Measurements from ENCODE around the gene SPG7.

Gene SPG7

DNA sequence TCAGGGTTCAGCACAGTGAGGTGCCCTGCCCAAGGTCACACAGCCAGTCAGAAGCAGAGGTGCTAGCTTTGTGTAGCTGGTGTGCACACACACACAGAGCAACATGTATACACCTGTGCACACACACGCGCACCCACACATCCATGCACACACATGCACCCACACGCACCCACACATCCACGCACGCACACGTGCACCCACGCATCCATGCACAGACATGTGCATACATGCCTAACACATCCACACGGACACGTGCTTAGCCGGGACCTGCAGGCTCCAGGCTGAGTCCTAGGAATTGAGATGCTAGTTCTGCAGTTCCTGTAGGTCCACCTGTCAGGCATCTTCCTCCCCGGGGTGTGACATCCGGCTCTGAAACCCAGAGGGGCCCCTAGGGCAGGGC lies 92.2 kb downstream of the SPG7 start:
- Histone ChIP-seq H3K27ac (replicated peaks; ENCODE audit: low read length) (no peak overlapping the region), H3K4me2 (ENCODE audit: insufficient read depth, low read length, poor library complexity, severe bottlenecking) (no peak overlapping the region), H3K18ac (ENCODE audit: low read length) (peak overlapping the region; percentile 77), H2BK12ac (ENCODE audit: low read length) (peak overlapping the region; percentile 86), H3K36me3 (replicated peaks in 1 of 2; ENCODE audit: control insufficient read depth in 2 of 2, insufficient read depth in 2 of 2, low read length in 2 of 2) (no peaks in the 10 kb centered on the region), H2BK15ac (ENCODE audit: low read length) (peak overlapping the region; percentile 59), H3K9me3 (replicated peaks in 1 of 2; ENCODE audit: control insufficient read depth in 2 of 2, insufficient read depth in 1 of 2, low read depth in 1 of 2, low read length in 2 of 2) (peaks cover 0 to 2% of the 10 kb centered on the region in 2 donors), H2AFZ (ENCODE audit: low read length) (no peak overlapping the region), H4K91ac (ENCODE audit: low read depth, low read length, poor library complexity) (no peak overlapping the region), H2BK5ac (ENCODE audit: low read length) (no peak overlapping the region), H3K23ac (ENCODE audit: low read depth, low read length, poor library complexity) (peak overlapping the region; percentile 83), H3K27me3 (ENCODE audit: control insufficient read depth in 3 of 3, insufficient read depth in 3 of 3, low read depth in 1 of 3, low read length in 3 of 3) (peaks cover 0 to 4% (median 0%) of the 10 kb centered on the region in 3 experiments), H4K8ac (ENCODE audit: low read depth, low read length) (no peak overlapping the region), H3K4me1 (ENCODE audit: control insufficient read depth in 2 of 2, insufficient read depth in 1 of 2, low read depth in 1 of 2, low read length in 2 of 2) (peaks cover 20 to 35% of the 10 kb centered on the region in 2 donors), H3K4me3 (ENCODE audit: low read length in 2 of 2) (no peak overlapping the region), H3K14ac (ENCODE audit: low read length) (no peak overlapping the region), H3K79me1 (ENCODE audit: low read depth, low read length) (no peaks in the 10 kb centered on the region), H2AK5ac (ENCODE audit: low read depth, low read length) (peak overlapping the region; percentile 89), H3K9ac (ENCODE audit: low read depth, low read length, poor library complexity) (peak overlapping the region; percentile 87), H2BK120ac (ENCODE audit: low read depth, low read length) (no peak overlapping the region), H3K4ac (ENCODE audit: low read length) (no peak overlapping the region)
- no peak for DNase-seq (ENCODE audit: low spot score)
- no CpG with 5 or more reads among the region's 12 CpGs for WGBS, 2 donors (ENCODE audit: extremely low coverage in 2 of 2, insufficient read length in 2 of 2, insufficient replicate concordance in 1 of 2)

- H3K9me3 ChIP-seq (replicated peaks in 1 of 2; ENCODE audit: control insufficient read depth in 2 of 2, insufficient read depth in 1 of 2, low read depth in 1 of 2, low read length in 2 of 2) = no peaks in the 10 kb centered on the region
- no peak for DNase-seq (ENCODE audit: low spot score)
- H3K23ac ChIP-seq (ENCODE audit: low read depth, low read length, poor library complexity) = no peak overlapping the region
- no peaks in the 10 kb centered on the region for H3K79me1 ChIP-seq (ENCODE audit: low read depth, low read length)
- peaks cover 0 to 4% (median 0%) of the 10 kb centered on the region in 3 experiments for H3K27me3 ChIP-seq (ENCODE audit: control insufficient read depth in 3 of 3, insufficient read depth in 3 of 3, low read depth in 1 of 3, low read length in 3 of 3)
- peaks cover 20 to 35% of the 10 kb centered on the region in 2 donors for H3K4me1 ChIP-seq (ENCODE audit: control insufficient read depth in 2 of 2, insufficient read depth in 1 of 2, low read depth in 1 of 2, low read length in 2 of 2)
- H2AK5ac ChIP-seq (ENCODE audit: low read depth, low read length) = no peak overlapping the region
- no peak overlapping the region for H3K4me2 ChIP-seq (ENCODE audit: insufficient read depth, low read length, poor library complexity, severe bottlenecking)
- no peak overlapping the region for H4K8ac ChIP-seq (ENCODE audit: low read depth, low read length)
- H2BK5ac ChIP-seq (ENCODE audit: low read length) = no peak overlapping the region
- no peak overlapping the region for H3K18ac ChIP-seq (ENCODE audit: low read length)
- H2BK12ac ChIP-seq (ENCODE audit: low read length) = no peak overlapping the region
- H3K14ac ChIP-seq (ENCODE audit: low read length) = no peak overlapping the region
- H3K27ac ChIP-seq (replicated peaks; ENCODE audit: low read length) = no peak overlapping the region
- no peak overlapping the region for H4K91ac ChIP-seq (ENCODE audit: low read depth, low read length, poor library complexity)
- no peak overlapping the region for H2BK120ac ChIP-seq (ENCODE audit: low read depth, low read length)
- peak overlapping the region; percentile 17 for H2AFZ ChIP-seq (ENCODE audit: low read length)
- peak overlapping the region; percentile 59 for H2BK15ac ChIP-seq (ENCODE audit: low read length)
- H3K4me3 ChIP-seq (ENCODE audit: low read length in 2 of 2) = no peak overlapping the region
- no peak overlapping the region for H3K4ac ChIP-seq (ENCODE audit: low read length)
- WGBS, 2 donors (ENCODE audit: extremely low coverage in 2 of 2, insufficient read length in 2 of 2, insufficient replicate concordance in 1 of 2) = no CpG with 5 or more reads among the region's 8 CpGs
- H3K9ac ChIP-seq (ENCODE audit: low read depth, low read length, poor library complexity) = no peak overlapping the region
- no peaks in the 10 kb centered on the region for H3K36me3 ChIP-seq (replicated peaks in 1 of 2; ENCODE audit: control insufficient read depth in 2 of 2, insufficient read depth in 2 of 2, low read length in 2 of 2)
These were observed 92.8 kb downstream of the SPG7 start for GRCh38 chr16:89600956-89601355.

DNA sequence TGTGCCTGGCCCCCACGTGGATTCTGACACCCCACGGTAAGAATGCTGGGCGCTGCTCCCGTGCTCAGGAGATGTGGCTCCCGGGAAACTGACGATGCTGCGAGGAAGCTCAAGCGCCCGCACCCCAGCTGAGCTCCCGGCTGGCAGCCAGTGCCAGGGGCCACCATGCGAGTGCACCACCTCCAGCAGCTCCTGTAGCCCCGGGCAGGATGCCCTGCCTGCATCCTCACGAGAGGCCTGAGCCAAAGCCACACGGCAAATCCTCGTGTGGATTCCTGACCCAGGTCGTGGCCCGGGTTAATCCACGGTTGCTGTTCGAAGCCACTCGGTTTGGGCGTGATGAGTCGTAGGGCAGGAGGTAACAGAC lies 93.7 kb downstream of the SPG7 start:
- Histone ChIP-seq H4K91ac (ENCODE audit: low read depth, low read length, poor library complexity) (no peak overlapping the region), H3K14ac (ENCODE audit: low read length) (peak overlapping the region; percentile 56), H3K9me3 (replicated peaks in 1 of 2; ENCODE audit: control insufficient read depth in 2 of 2, insufficient read depth in 1 of 2, low read depth in 1 of 2, low read length in 2 of 2) (no peaks in the 10 kb centered on the region), H3K79me1 (ENCODE audit: low read depth, low read length) (no peaks in the 10 kb centered on the region), H3K4me3 (ENCODE audit: low read length in 2 of 2) (no peak overlapping the region), H3K23ac (ENCODE audit: low read depth, low read length, poor library complexity) (no peak overlapping the region), H3K9ac (ENCODE audit: low read depth, low read length, poor library complexity) (no peak overlapping the region), H3K4me2 (ENCODE audit: insufficient read depth, low read length, poor library complexity, severe bottlenecking) (no peak overlapping the region), H2BK12ac (ENCODE audit: low read length) (peak overlapping the region; percentile 90), H3K27ac (replicated peaks; ENCODE audit: low read length) (no peak overlapping the region), H2BK15ac (ENCODE audit: low read length) (peak overlapping the region; percentile 58), H2BK5ac (ENCODE audit: low read length) (no peak overlapping the region), H3K27me3 (ENCODE audit: control insufficient read depth in 3 of 3, insufficient read depth in 3 of 3, low read depth in 1 of 3, low read length in 3 of 3) (peaks cover 0 to 4% (median 0%) of the 10 kb centered on the region in 3 experiments), H2AK5ac (ENCODE audit: low read depth, low read length) (peak overlapping the region; percentile 93), H2BK120ac (ENCODE audit: low read depth, low read length) (no peak overlapping the region), H2AFZ (ENCODE audit: low read length) (peak overlapping the region; percentile 53), H3K4me1 (ENCODE audit: control insufficient read depth in 2 of 2, insufficient read depth in 1 of 2, low read depth in 1 of 2, low read length in 2 of 2) (peaks cover 20 to 35% of the 10 kb centered on the region in 2 donors), H4K8ac (ENCODE audit: low read depth, low read length) (no peak overlapping the region), H3K18ac (ENCODE audit: low read length) (peak overlapping the region; percentile 96), H3K4ac (ENCODE audit: low read length) (no peak overlapping the region), H3K36me3 (replicated peaks in 1 of 2; ENCODE audit: control insufficient read depth in 2 of 2, insufficient read depth in 2 of 2, low read length in 2 of 2) (no peaks in the 10 kb centered on the region)
- no CpG with 5 or more reads among the region's 22 CpGs for WGBS, 2 donors (ENCODE audit: extremely low coverage in 2 of 2, insufficient read length in 2 of 2, insufficient replicate concordance in 1 of 2)
- no peak for DNase-seq (ENCODE audit: low spot score)

DNA sequence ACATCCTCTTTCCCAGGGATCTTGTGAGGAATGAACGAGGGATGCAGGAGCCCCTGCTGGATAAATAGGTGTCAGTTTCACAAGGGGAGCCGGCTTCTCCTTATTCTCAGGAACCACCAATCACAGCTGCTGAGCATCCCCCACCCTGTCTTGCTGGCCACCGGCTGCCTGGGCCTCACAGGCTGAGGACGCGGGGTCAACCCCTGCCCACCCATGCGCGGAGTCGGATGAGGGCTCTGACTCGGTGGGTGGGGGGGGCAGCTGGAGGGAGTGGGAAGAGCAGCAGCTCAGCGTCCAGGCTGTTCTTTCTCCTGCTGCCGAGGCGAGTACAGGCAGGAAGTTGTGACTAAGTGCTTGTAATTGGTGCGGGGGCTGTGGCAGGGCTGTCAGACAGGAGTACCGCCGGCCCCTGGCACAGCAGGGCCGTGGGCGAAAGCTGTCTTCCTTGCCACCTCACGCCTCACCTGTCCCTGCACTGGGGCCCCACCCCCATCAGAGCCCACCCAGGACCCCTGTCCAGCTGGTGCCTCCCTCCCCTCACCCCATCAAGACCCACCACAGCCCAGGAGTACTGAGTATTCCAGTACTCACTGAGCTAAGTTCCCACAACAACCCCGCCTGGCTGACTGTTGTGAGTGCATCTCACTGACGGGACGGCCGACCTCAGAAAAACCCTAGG lies 94.2 kb downstream of the SPG7 start:
- no CpG with 5 or more reads among the region's 22 CpGs for WGBS, 2 donors (ENCODE audit: extremely low coverage in 2 of 2, insufficient read length in 2 of 2, insufficient replicate concordance in 1 of 2)
- Histone ChIP-seq H3K4me3 (ENCODE audit: low read length in 2 of 2) (peak overlapping the region in 1 of 2 donors; percentile 12), H2BK5ac (ENCODE audit: low read length) (no peak overlapping the region), H4K91ac (ENCODE audit: low read depth, low read length, poor library complexity) (no peak overlapping the region), H2BK12ac (ENCODE audit: low read length) (peak overlapping the region; percentile 5), H3K9me3 (replicated peaks in 1 of 2; ENCODE audit: control insufficient read depth in 2 of 2, insufficient read depth in 1 of 2, low read depth in 1 of 2, low read length in 2 of 2) (no peaks in the 10 kb centered on the region), H3K79me1 (ENCODE audit: low read depth, low read length) (no peaks in the 10 kb centered on the region), H3K9ac (ENCODE audit: low read depth, low read length, poor library complexity) (no peak overlapping the region), H3K23ac (ENCODE audit: low read depth, low read length, poor library complexity) (peak overlapping the region; percentile 73), H4K8ac (ENCODE audit: low read depth, low read length) (no peak overlapping the region), H3K18ac (ENCODE audit: low read length) (peak overlapping the region; percentile 69), H2BK15ac (ENCODE audit: low read length) (peak overlapping the region; percentile 58), H3K14ac (ENCODE audit: low read length) (peak overlapping the region; percentile 56), H3K27me3 (ENCODE audit: control insufficient read depth in 3 of 3, insufficient read depth in 3 of 3, low read depth in 1 of 3, low read length in 3 of 3) (peaks cover 0 to 4% (median 0%) of the 10 kb centered on the region in 3 experiments), H2AK5ac (ENCODE audit: low read depth, low read length) (peak overlapping the region; percentile 93), H2BK120ac (ENCODE audit: low read depth, low read length) (no peak overlapping the region), H3K36me3 (replicated peaks in 1 of 2; ENCODE audit: control insufficient read depth in 2 of 2, insufficient read depth in 2 of 2, low read length in 2 of 2) (no peaks in the 10 kb centered on the region), H2AFZ (ENCODE audit: low read length) (peak overlapping the region; percentile 53), H3K4me1 (ENCODE audit: control insufficient read depth in 2 of 2, insufficient read depth in 1 of 2, low read depth in 1 of 2, low read length in 2 of 2) (peaks cover 20 to 35% of the 10 kb centered on the region in 2 donors), H3K27ac (replicated peaks; ENCODE audit: low read length) (no peak overlapping the region), H3K4ac (ENCODE audit: low read length) (peak overlapping the region; percentile 53), H3K4me2 (ENCODE audit: insufficient read depth, low read length, poor library complexity, severe bottlenecking) (peak overlapping the region; percentile 49)
- peak; percentile 70 for DNase-seq (ENCODE audit: low spot score)
